ENCODE measurements around the gene LPCAT2.

LPCAT2 gene

GRCh38 chr16:55468352-55468990, 40.4 kb upstream of the LPCAT2 start:
- H3K4me3 ChIP-seq (ENCODE audit: low read depth, low read length) = no peak overlapping the region
- no peak for TF ChIP-seq MYC (IDR thresholded peaks at IDR 0.05; ENCODE audit: low read depth, low read length)
- TF ChIP-seq, protein P1, sequence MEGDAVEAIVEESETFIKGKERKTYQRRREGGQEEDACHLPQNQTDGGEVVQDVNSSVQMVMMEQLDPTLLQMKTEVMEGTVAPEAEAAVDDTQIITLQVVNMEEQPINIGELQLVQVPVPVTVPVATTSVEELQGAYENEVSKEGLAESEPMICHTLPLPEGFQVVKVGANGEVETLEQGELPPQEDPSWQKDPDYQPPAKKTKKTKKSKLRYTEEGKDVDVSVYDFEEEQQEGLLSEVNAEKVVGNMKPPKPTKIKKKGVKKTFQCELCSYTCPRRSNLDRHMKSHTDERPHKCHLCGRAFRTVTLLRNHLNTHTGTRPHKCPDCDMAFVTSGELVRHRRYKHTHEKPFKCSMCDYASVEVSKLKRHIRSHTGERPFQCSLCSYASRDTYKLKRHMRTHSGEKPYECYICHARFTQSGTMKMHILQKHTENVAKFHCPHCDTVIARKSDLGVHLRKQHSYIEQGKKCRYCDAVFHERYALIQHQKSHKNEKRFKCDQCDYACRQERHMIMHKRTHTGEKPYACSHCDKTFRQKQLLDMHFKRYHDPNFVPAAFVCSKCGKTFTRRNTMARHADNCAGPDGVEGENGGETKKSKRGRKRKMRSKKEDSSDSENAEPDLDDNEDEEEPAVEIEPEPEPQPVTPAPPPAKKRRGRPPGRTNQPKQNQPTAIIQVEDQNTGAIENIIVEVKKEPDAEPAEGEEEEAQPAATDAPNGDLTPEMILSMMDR (IDR thresholded peaks at IDR 0.05; ENCODE audit: low read depth, low read length) = no peak
- TF ChIP-seq, protein P2, sequence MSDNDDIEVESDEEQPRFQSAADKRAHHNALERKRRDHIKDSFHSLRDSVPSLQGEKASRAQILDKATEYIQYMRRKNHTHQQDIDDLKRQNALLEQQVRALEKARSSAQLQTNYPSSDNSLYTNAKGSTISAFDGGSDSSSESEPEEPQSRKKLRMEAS (IDR thresholded peaks at IDR 0.05; ENCODE audit: low read depth, low read length) = no peak
- no peak for TF ChIP-seq POLR2A (IDR thresholded peaks at IDR 0.05; ENCODE audit: extremely low read depth, insufficient read length)
- peak; percentile 56 for DNase-seq (ENCODE audit: low read depth)

- no peak for DNase-seq (ENCODE audit: low read depth)
- TF ChIP-seq MYC (IDR thresholded peaks at IDR 0.05; ENCODE audit: low read depth, low read length) (no peak), POLR2A (IDR thresholded peaks at IDR 0.05; ENCODE audit: extremely low read depth, insufficient read length) (no peak)
- TF ChIP-seq, protein P2 (IDR thresholded peaks at IDR 0.05; ENCODE audit: low read depth, low read length) = no peak
- TF ChIP-seq, protein P1 (IDR thresholded peaks at IDR 0.05; ENCODE audit: low read depth, low read length) = no peak
- H3K4me3 ChIP-seq (ENCODE audit: low read depth, low read length) = no peak overlapping the region
Measured at GRCh38 chr16:55469821-55470532, 38.9 kb upstream of the LPCAT2 start.

DNA sequence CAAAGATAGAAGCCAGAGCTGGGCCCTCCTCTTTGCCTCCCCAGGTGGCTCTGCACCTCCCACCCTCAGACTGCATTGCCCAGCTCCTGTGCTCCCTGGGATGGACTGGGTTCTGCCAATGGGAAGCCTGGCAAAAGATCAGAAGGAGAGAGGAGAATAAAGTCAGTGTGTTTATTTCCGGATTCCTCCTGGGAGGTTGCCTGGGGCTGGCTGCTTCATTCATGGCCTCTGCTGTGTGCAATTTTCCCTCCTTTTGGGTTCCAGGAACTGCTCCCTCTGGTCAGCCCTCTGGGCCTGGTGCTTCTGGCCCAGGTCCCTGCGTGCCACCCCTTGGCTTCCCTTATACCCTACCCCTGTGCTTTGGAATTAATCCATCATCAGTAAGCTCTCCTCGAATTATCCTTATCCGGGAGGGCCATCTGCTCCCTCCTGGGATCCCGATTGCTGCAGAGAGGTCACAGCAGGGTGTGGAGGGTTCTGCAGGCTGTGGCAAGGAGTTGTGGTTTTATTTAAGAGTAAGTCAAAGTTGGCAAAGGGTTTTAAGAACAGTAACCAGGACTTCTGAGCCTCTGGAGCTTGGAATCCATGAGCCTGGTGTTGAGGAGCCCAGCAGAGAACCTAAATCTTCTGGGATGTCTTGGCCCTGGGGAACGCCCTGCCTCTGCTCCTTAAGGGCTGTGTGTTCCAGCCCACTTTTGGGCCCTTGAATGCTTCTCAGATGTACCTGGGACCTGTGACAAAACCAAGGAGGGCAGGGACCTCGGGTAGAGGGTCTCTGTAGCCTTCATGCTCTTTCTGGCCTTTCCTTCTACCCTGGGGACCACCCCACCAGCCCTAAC, 38.1 kb upstream of the LPCAT2 start:
- no peak overlapping the region for H3K4me3 ChIP-seq (ENCODE audit: low read depth, low read length)
- TF ChIP-seq POLR2A (IDR thresholded peaks at IDR 0.05; ENCODE audit: extremely low read depth, insufficient read length) (no peak), MYC (IDR thresholded peaks at IDR 0.05; ENCODE audit: low read depth, low read length) (no peak)
- TF ChIP-seq, protein P1 (IDR thresholded peaks at IDR 0.05; ENCODE audit: low read depth, low read length) = no peak
- TF ChIP-seq, protein P2 (IDR thresholded peaks at IDR 0.05; ENCODE audit: low read depth, low read length) = no peak
- DNase-seq (ENCODE audit: low read depth) = peak; percentile 31

DNA sequence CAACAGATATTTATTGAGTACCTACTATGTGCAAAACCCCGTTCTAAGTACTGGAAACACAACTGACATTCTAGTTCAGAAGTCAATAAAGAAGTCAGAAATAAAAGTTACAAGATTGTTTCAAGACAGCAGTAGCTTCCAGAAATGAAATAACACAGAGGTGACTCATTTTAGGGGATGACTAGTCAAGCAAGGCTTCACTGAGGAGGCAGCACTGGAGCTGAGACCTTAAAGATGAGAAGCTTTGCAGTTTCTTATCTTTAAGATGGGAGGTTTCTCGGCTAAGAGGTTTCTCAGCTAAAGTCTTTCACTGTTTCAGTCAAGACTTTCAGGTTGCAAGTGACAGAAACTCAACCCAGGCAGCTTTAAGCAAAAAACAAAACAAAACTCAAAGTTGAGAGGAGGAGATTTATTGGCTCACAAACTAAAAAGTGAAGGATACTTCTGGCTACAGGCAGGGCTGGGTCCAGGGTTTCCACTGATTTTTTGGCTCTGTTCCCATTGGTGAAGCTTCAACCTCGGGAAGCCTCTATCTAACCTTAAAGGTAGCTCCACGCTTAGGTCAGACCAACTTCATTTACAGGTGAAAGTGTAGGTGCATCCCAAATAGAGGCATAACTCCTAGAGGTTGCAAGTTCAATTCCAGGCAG, 37.3 kb upstream of the LPCAT2 start:
- DNase-seq (ENCODE audit: low read depth) = peak; percentile 55
- TF ChIP-seq POLR2A (IDR thresholded peaks at IDR 0.05; ENCODE audit: extremely low read depth, insufficient read length) (no peak), MYC (IDR thresholded peaks at IDR 0.05; ENCODE audit: low read depth, low read length) (no peak)
- TF ChIP-seq, protein P2 (IDR thresholded peaks at IDR 0.05; ENCODE audit: low read depth, low read length) = no peak
- TF ChIP-seq, protein P1 (IDR thresholded peaks at IDR 0.05; ENCODE audit: low read depth, low read length) = no peak
- no peak overlapping the region for H3K4me3 ChIP-seq (ENCODE audit: low read depth, low read length)

GRCh38 chr16:55473587-55473986, 35.3 kb upstream of the LPCAT2 start:
- TF ChIP-seq, protein P1 (IDR thresholded peaks at IDR 0.05; ENCODE audit: low read depth, low read length) = no peak
- TF ChIP-seq, protein P2 (IDR thresholded peaks at IDR 0.05; ENCODE audit: low read depth, low read length) = no peak
- no peak overlapping the region for H3K4me3 ChIP-seq (ENCODE audit: low read depth, low read length)
- DNase-seq (ENCODE audit: low read depth) = no peak

All from NB4 (cell line).